HG03439 (cell line): ENCODE measurements around the gene CDC42SE2.
"Not testable (repeated sequence)": the region's sequence is repeated elsewhere in the genome, so short reads cannot be mapped to it uniquely, and the experiment has no call there.

ENCODE experiments used
- ATAC-seq: cut with Tn5 transposase; IDR thresholded peaks from one replicate; pipeline ENCODE4 v1.9.1; 2021; ENCODE audit warnings: mild to moderate bottlenecking, moderate library complexity; ENCODE audit not compliant: unreplicated experiment

CDC42SE2 gene

GRCh38 chr5:131277875-131278740 is 14.3 kb downstream of the CDC42SE2 start:
- no peak for ATAC-seq

GRCh38 chr5:131278741-131279124 is 14.9 kb downstream of the CDC42SE2 start:
- ATAC-seq = not testable (repeated sequence)

GRCh38 chr5:131279204-131279603 is 15.4 kb downstream of the CDC42SE2 start:
- ATAC-seq = no peak

GRCh38 chr5:131280417-131280816 is 16.6 kb downstream of the CDC42SE2 start:
- no peak for ATAC-seq

GRCh38 chr5:131281133-131281867 is 17.4 kb downstream of the CDC42SE2 start:
- peak; percentile 29 for ATAC-seq

GRCh38 chr5:131281868-131282234 is 18.0 kb downstream of the CDC42SE2 start:
- ATAC-seq = no peak

- ATAC-seq = no peak
Observed at GRCh38 chr5:131282235-131282634, 18.4 kb downstream of the CDC42SE2 start.

- no peak for ATAC-seq
Observed at GRCh38 chr5:131285703-131286399, 22.0 kb downstream of the CDC42SE2 start.

GRCh38 chr5:131286400-131286715 is 22.5 kb downstream of the CDC42SE2 start:
- no peak for ATAC-seq

- no peak for ATAC-seq
Observed at GRCh38 chr5:131288328-131288727, 24.5 kb downstream of the CDC42SE2 start.

- ATAC-seq = no peak
Observed at GRCh38 chr5:131289738-131290137, 25.9 kb downstream of the CDC42SE2 start.

- ATAC-seq = no peak
Observed at GRCh38 chr5:131296213-131296672, 32.4 kb downstream of the CDC42SE2 start.

GRCh38 chr5:131297886-131298285 is 34.0 kb downstream of the CDC42SE2 start:
- ATAC-seq = no peak

- no peak for ATAC-seq
Observed at GRCh38 chr5:131299465-131299864, 35.6 kb downstream of the CDC42SE2 start.

- no peak for ATAC-seq
Observed at GRCh38 chr5:131302506-131302905, 38.7 kb downstream of the CDC42SE2 start.

- no peak for ATAC-seq
Observed at GRCh38 chr5:131303537-131303936, 39.7 kb downstream of the CDC42SE2 start.

GRCh38 chr5:131304414-131304813 is 40.6 kb downstream of the CDC42SE2 start:
- ATAC-seq = no peak

GRCh38 chr5:131305138-131305689 is 41.4 kb downstream of the CDC42SE2 start:
- no peak for ATAC-seq

GRCh38 chr5:131305906-131306305 is 42.1 kb downstream of the CDC42SE2 start:
- ATAC-seq = no peak

- ATAC-seq = not testable (repeated sequence)
Observed at GRCh38 chr5:131312235-131312772, 48.5 kb downstream of the CDC42SE2 start.

- ATAC-seq = no peak
Observed at GRCh38 chr5:131316026-131316425, 52.2 kb downstream of the CDC42SE2 start.
